Stimulated activated CD8-positive, alpha-beta memory T cell treated with anti-CD3 and anti-CD28 coated beads, Interleukin-12 subunit alpha, Interleukin-12 subunit beta, amount 100 ng/mL, for 4 hours (primary cell): ENCODE data around the gene ABHD17B.

Source experiments
- DNase-seq: peaks from one replicate; pipeline ENCODE4 v3.0.0-alpha.2; 2020; ENCODE audit warnings: low read depth

The ABHD17B gene

DNA sequence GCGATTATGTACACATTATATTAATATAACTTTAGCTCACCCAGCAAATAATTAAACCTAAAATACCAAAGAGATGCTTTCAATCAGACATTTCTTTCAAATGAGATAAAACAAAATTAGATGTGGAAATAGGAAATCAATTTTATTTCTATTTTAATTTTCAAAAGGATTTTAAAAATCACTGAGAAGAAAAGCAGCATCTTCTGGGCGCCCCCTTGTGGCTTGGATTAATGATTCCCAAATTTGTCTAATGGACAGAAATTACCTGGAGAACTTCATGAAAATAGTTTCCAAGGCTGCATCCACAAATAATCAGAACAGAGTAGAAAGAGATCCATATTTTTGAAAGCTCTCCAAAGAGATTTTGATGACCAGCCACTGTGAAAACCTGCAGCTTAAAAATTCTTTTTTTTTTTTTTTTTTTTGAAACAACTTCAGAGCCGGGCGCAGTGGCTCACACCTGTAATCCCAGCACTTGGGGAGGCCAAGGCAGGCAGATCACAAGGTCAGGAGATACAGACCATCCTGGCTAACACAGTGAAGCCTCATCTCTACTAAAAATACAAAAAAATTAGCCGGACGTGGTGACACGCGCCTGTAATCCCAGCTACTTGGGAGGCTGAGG, 91.8 kb downstream of the ABHD17B start:
- DNase-seq = no peak

- no peak for DNase-seq
Measured at GRCh38 chr9:71816916-71817451, 94.0 kb downstream of the ABHD17B start.
